Left ventricle myocardium inferior (tissue), 1 donor: ENCODE data around the gene CANT1. TPM values are rescaled to one million over a fixed set of nuclear protein-coding genes. Genes with fewer than 3 reads are reported as not detected.

ENCODE experiments used
- DNase-seq: peaks from one replicate; pipeline ENCODE4 v3.0.0-alpha.2; 2020
- H3K27ac ChIP-seq: fragments of 200-600 bp; replicated peaks from 2 replicates; pipeline ENCODE4 v1.8.0; 2021
- H3K27me3 ChIP-seq: fragments of 200-600 bp; 2 replicates; pipeline ENCODE4 v1.8.0; 2021; ENCODE audit warnings: low read depth
- H3K36me3 ChIP-seq: fragments of 200-600 bp; 2 replicates; pipeline ENCODE4 v1.8.0; 2021
- H3K4me1 ChIP-seq: fragments of 200-600 bp; 2 replicates; pipeline ENCODE4 v1.8.0; 2021
- H3K4me3 ChIP-seq: fragments of 200-600 bp; 2 replicates; pipeline ENCODE4 v1.8.0; 2021; ENCODE audit warnings: mild to moderate bottlenecking, moderate library complexity
- H3K9me3 ChIP-seq: fragments of 200-600 bp; replicated peaks from 2 replicates; pipeline ENCODE4 v1.8.0; 2021
- CTCF ChIP-seq: fragments of 200-600 bp; IDR thresholded peaks from 2 replicates; pipeline ENCODE4 v1.8.0; 2021; ENCODE audit warnings: antibody characterized with exemption, mild to moderate bottlenecking, borderline replicate concordance
- intact Hi-C: fragments of 100-400 bp; cut with micrococcal nuclease; formaldehyde crosslinking; loops from one replicate; pipeline ENCODE4 v1.11.0; 2022
- total RNA-seq: library from RNA; stranded (reverse); fragmentation: NEBNext Ultra II Directional; extraction: Animal tissue kit (Norgen Biotek cat#: 25700); gene quantifications from one replicate; pipeline ENCODE4 v1.2.1, GENCODE V29; 2021
- donor health status: DM: no; HTN: yes; CAD: no; lungs with severe emphysema.

CANT1 gene
- total RNA-seq, 1 donor from 2014 or later: 24.2 TPM

- DNase-seq: no peak
- Histone ChIP-seq H3K4me1 (peaks cover 17% of the 10 kb centered on the region), H3K4me3 (no peak overlapping the region), H3K9me3 (peaks cover 20% of the 10 kb centered on the region), H3K27ac (no peak overlapping the region), H3K27me3 (no peaks in the 10 kb centered on the region), H3K36me3 (no peaks in the 10 kb centered on the region)
- intact Hi-C loops: no loop called here
- no peak for TF ChIP-seq CTCF
These were observed 54.9 kb downstream of the CANT1 start for GRCh38 chr17:78954684-78955083.

GRCh38 chr17:78953356-78954350 is 55.9 kb downstream of the CANT1 start:
- Histone ChIP-seq H3K27ac (no peak overlapping the region), H3K9me3 (peaks cover 23% of the 10 kb centered on the region), H3K4me1 (peaks cover 17% of the 10 kb centered on the region), H3K27me3 (no peaks in the 10 kb centered on the region), H3K36me3 (no peaks in the 10 kb centered on the region), H3K4me3 (no peak overlapping the region)
- no peak for DNase-seq
- intact Hi-C loops: no loop called here
- no peak for TF ChIP-seq CTCF

GRCh38 chr17:78952706-78953105 is 56.9 kb downstream of the CANT1 start:
- H3K27me3 ChIP-seq: no peaks in the 10 kb centered on the region
- no peak for TF ChIP-seq CTCF
- H3K36me3 ChIP-seq: no peaks in the 10 kb centered on the region
- no peak overlapping the region for H3K4me3 ChIP-seq
- H3K4me1 ChIP-seq: peaks cover 17% of the 10 kb centered on the region
- no peak for DNase-seq
- H3K27ac ChIP-seq: peak overlapping the region; percentile 56
- intact Hi-C loops: no loop called here
- peaks cover 23% of the 10 kb centered on the region for H3K9me3 ChIP-seq

GRCh38 chr17:78951967-78952551 is 57.5 kb downstream of the CANT1 start:
- no peaks in the 10 kb centered on the region for H3K27me3 ChIP-seq
- H3K4me1 ChIP-seq: peaks cover 17% of the 10 kb centered on the region
- no peak for TF ChIP-seq CTCF
- H3K4me3 ChIP-seq: no peak overlapping the region
- DNase-seq: no peak
- peaks cover 23% of the 10 kb centered on the region for H3K9me3 ChIP-seq
- no peaks in the 10 kb centered on the region for H3K36me3 ChIP-seq
- peak overlapping the region; percentile 56 for H3K27ac ChIP-seq
- intact Hi-C loops: no loop called here

- DNase-seq: no peak
- intact Hi-C loops: no loop called here
- Histone ChIP-seq H3K27me3 (no peaks in the 10 kb centered on the region), H3K4me3 (no peak overlapping the region), H3K4me1 (peaks cover 17% of the 10 kb centered on the region), H3K9me3 (peaks cover 23% of the 10 kb centered on the region), H3K36me3 (no peaks in the 10 kb centered on the region), H3K27ac (no peak overlapping the region)
- TF ChIP-seq CTCF: no peak
These were observed 58.7 kb downstream of the CANT1 start for GRCh38 chr17:78950870-78951269.
